Neutrophil (primary cell): Measurements from ENCODE around the gene HNRNPA2B1.

Experiments used
- H3K27ac ChIP-seq: fragments of 200-600 bp; sonication (generic); 2 replicates; pipeline ENCODE4 v1.5.1; 2016; ENCODE audit warnings: mild to moderate bottlenecking, moderate library complexity
- H3K27me3 ChIP-seq: fragments of 200-600 bp; sonication (generic); 2 replicates; pipeline ENCODE4 v1.6.0; 2016; ENCODE audit warnings: mild to moderate bottlenecking
- H3K36me3 ChIP-seq: fragments of 200-600 bp; sonication (generic); 2 replicates; pipeline ENCODE4 v1.5.1; 2017
- H3K4me1 ChIP-seq, 2 experiments: fragments of 200-600 bp in 1 of 2; sonication (generic) in 1 of 2; 1 replicate in 1 of 2; 2 replicates in 1 of 2; pipeline versions ENCODE4 v1.5.1 to v1.6.1; 2013 to 2016; ENCODE audit warnings: low read depth in 1 of 2, low read length in 1 of 2, mild to moderate bottlenecking in 1 of 2, moderate library complexity in 1 of 2; ENCODE audit not compliant: control insufficient read depth in 1 of 2, insufficient read depth in 1 of 2
- H3K4me3 ChIP-seq, 2 experiments: fragments of 200-600 bp in 1 of 2; sonication (generic) in 1 of 2; 1 replicate in 1 of 2; 2 replicates in 1 of 2; pipeline ENCODE4 v1.5.1; 2013 to 2016; ENCODE audit warnings: low read depth in 1 of 2, low read length in 1 of 2, mild to moderate bottlenecking in 1 of 2, moderate library complexity in 1 of 2
- H3K9me3 ChIP-seq: fragments of 200-600 bp; sonication (generic); 2 replicates; pipeline ENCODE4 v1.5.1; 2016
- CTCF ChIP-seq: fragments of 200-600 bp; sonication (generic); IDR thresholded peaks from 2 replicates; pipeline ENCODE4 v1.5.1; 2016; ENCODE audit warnings: antibody characterized with exemption

HNRNPA2B1 gene

GRCh38 chr7:26147030-26147429 lies 53.5 kb downstream of the HNRNPA2B1 start:
- H3K27ac ChIP-seq, result no peak overlapping the region
- H3K9me3 ChIP-seq, result no peaks in the 10 kb centered on the region
- no peak overlapping the region for H3K4me3 ChIP-seq
- H3K4me1 ChIP-seq, result peaks cover 5 to 8% of the 10 kb centered on the region in 2 experiments
- no peaks in the 10 kb centered on the region for H3K36me3 ChIP-seq
- H3K27me3 ChIP-seq, result peaks cover 43% of the 10 kb centered on the region
- no peak for TF ChIP-seq CTCF

- Histone ChIP-seq H3K4me1 (peaks cover 8 to 20% of the 10 kb centered on the region in 2 experiments), H3K36me3 (no peaks in the 10 kb centered on the region), H3K9me3 (no peaks in the 10 kb centered on the region), H3K27ac (no peak overlapping the region), H3K27me3 (peaks cover 25% of the 10 kb centered on the region), H3K4me3 (no peak overlapping the region)
- no peak for TF ChIP-seq CTCF
Observed at GRCh38 chr7:26145238-26145637, 55.3 kb downstream of the HNRNPA2B1 start.

GRCh38 chr7:26144184-26145080 lies 56.1 kb downstream of the HNRNPA2B1 start:
- Histone ChIP-seq H3K27me3 (peaks cover 17% of the 10 kb centered on the region), H3K36me3 (no peaks in the 10 kb centered on the region), H3K27ac (no peak overlapping the region), H3K9me3 (no peaks in the 10 kb centered on the region), H3K4me1 (peaks cover 13 to 25% of the 10 kb centered on the region in 2 experiments), H3K4me3 (no peak overlapping the region)
- TF ChIP-seq CTCF, result no peak

GRCh38 chr7:26143298-26144048 lies 57.1 kb downstream of the HNRNPA2B1 start:
- Histone ChIP-seq H3K4me1 (peaks cover 13 to 25% of the 10 kb centered on the region in 2 experiments), H3K27me3 (peaks cover 17% of the 10 kb centered on the region), H3K27ac (no peak overlapping the region), H3K9me3 (no peaks in the 10 kb centered on the region), H3K36me3 (no peaks in the 10 kb centered on the region), H3K4me3 (no peak overlapping the region)
- TF ChIP-seq CTCF, result no peak

GRCh38 chr7:26141077-26141476 lies 59.5 kb downstream of the HNRNPA2B1 start:
- no peaks in the 10 kb centered on the region for H3K36me3 ChIP-seq
- TF ChIP-seq CTCF, result no peak

More at GRCh38 chr7:26141077-26141476, 59.5 kb downstream of the HNRNPA2B1 start:
- peaks cover 13 to 25% of the 10 kb centered on the region in 2 experiments for H3K4me1 ChIP-seq
- H3K27ac ChIP-seq, result no peak overlapping the region
- peaks cover 17% of the 10 kb centered on the region for H3K27me3 ChIP-seq
- no peaks in the 10 kb centered on the region for H3K9me3 ChIP-seq
- H3K4me3 ChIP-seq, result no peak overlapping the region
